Brain microvascular endothelial cell (primary cell): ENCODE data around the gene BST1.

Source experiments
- DNase-seq: peaks from one replicate; pipeline ENCODE4 v3.0.0-alpha.2; 2020
- H3K27ac ChIP-seq: fragments of 250-450 bp; sonication (Bioruptor Pico); 2 replicates; pipeline ENCODE4 v1.5.1; 2020; ENCODE audit warnings: mild to moderate bottlenecking, moderate library complexity
- H3K27me3 ChIP-seq: fragments of 250-450 bp; sonication (Bioruptor Pico); replicated peaks from 2 replicates; pipeline ENCODE4 v1.5.1; 2020; ENCODE audit warnings: mild to moderate bottlenecking
- H3K36me3 ChIP-seq: fragments of 250-450 bp; sonication (Bioruptor Pico); replicated peaks from 2 replicates; pipeline ENCODE4 v1.5.1; 2020; ENCODE audit warnings: mild to moderate bottlenecking
- H3K4me3 ChIP-seq: 2 replicates; pipeline ENCODE4 v1.5.1; 2011; ENCODE audit warnings: low read depth, mild to moderate bottlenecking, control low read depth, low read length, moderate library complexity
- in situ Hi-C: cut with HindIII; loops from 2 replicates; pipeline ENCODE4 v1.10.0; 2017; ENCODE audit warnings: low sequenced_read_pairs, low pct_ligation_motif_present
- TF ChIP-seq, protein P1 (sequence below): IDR thresholded peaks from 2 replicates; pipeline ENCODE4 v1.5.1; 2011; ENCODE audit warnings: low read depth, mild to moderate bottlenecking, moderate library complexity, low read length, control low read depth, inconsistent platforms; ENCODE audit errors: missing control alignments

The BST1 gene

DNA sequence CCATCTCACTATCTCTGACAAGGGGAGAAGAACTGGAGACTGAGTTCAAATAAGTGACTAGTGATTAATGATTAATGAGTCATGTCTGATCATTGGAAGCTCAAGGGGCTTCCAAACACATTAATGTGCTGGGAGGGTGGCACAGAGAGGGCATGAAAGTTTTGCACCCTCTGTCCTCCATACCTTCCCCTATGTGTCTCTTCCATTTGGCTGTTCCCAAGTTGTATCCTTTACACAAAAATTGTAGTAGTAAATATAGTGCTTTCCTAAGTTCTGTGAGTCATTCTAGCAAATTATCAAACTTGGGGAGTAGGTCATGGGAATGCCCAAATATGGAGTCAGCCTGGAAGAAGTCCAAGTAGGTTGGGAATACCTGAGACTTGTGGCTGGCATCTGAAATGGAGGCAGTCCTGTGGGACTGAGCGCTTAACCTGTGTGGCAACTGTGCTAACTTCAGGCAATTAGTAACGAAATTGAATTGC is 25.3 kb upstream of the BST1 start:
- TF ChIP-seq, protein P1, sequence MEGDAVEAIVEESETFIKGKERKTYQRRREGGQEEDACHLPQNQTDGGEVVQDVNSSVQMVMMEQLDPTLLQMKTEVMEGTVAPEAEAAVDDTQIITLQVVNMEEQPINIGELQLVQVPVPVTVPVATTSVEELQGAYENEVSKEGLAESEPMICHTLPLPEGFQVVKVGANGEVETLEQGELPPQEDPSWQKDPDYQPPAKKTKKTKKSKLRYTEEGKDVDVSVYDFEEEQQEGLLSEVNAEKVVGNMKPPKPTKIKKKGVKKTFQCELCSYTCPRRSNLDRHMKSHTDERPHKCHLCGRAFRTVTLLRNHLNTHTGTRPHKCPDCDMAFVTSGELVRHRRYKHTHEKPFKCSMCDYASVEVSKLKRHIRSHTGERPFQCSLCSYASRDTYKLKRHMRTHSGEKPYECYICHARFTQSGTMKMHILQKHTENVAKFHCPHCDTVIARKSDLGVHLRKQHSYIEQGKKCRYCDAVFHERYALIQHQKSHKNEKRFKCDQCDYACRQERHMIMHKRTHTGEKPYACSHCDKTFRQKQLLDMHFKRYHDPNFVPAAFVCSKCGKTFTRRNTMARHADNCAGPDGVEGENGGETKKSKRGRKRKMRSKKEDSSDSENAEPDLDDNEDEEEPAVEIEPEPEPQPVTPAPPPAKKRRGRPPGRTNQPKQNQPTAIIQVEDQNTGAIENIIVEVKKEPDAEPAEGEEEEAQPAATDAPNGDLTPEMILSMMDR: no peak

DNA sequence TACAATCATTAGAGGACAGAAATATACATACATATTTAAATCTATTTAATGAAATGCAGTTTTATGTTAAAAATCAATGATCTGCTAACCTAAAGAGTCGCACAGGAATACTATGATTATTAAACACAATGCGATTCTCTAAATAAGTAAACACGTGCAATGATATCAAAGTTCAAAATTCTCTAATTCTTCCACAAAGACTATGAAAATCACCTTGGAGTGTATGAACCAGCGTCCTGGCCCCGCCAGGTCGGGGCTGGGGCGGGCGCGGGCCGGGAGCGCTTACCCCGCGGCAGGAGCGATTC is 21.8 kb upstream of the BST1 start:
- Histone ChIP-seq H3K27ac (peak overlapping the region; percentile 62), H3K4me3 (peak overlapping the region; percentile 78), H3K36me3 (peaks cover 6% of the 10 kb centered on the region), H3K27me3 (no peaks in the 10 kb centered on the region)
- TF ChIP-seq, protein P1: no peak
- no peak for DNase-seq
- in situ Hi-C loops: no loop called here

More for the DNA sequence above, 25.3 kb upstream of the BST1 start:
- Histone ChIP-seq H3K27ac (peak overlapping the region; percentile 27), H3K27me3 (no peaks in the 10 kb centered on the region), H3K4me3 (no peak overlapping the region), H3K36me3 (no peaks in the 10 kb centered on the region)
- in situ Hi-C loops: no loop called here
- no peak for DNase-seq

DNA sequence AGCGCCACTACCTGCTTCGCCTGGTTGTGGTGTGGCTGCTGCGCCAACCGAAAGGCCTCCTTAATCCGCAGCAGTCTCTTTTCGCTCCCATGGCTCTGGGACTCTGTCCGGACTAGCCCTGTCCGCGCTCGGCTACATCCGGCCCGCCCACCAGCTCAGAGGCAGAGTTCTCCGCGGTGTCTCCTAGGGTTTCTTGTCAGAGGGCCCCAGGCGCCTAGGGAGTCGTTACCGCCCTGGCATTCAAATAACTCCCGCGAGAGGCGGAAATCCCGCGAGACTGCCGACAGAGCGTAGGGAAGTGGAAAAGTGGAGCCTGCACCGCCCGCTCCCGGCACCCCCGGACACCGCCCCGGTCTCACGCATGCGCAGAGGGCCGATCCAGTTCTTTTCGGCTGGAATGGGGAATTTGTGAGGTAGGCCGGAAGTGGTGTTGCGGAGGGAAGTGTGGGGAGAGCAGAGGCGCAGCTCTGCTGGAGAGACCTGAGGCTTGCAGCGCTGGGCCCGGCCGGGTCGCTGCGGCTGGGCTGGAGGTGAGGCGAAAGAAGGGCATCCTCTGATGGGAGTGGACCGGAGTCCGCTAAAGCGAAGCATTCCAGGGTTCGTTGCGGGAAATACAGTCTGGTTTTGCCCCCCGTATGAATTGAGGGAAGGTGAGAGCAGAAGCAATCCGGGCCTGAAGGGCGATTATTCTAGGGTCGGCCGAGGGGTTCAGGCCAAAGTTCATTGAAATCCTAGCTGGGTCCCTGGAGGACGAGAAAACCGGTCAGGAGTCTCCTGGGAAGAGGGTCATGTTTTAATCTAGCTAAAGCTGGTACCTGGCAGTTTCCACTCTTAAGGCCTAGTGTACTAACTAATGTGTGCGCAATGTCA is 21.3 kb upstream of the BST1 start, which contains the start of gene FAM200B:
TSS of gene FAM200B (plus strand) at position 456 of the 870 bp plus-strand sequence. CDS start 5,151 bp downstream, outside the sequence.
- H3K27ac ChIP-seq: peak within 1 kb of the TSS; percentile 96
- H3K4me3 ChIP-seq: peak within 1 kb of the TSS; percentile 78
- peaks cover 11% of the 10 kb centered on the region for H3K36me3 ChIP-seq
- TF ChIP-seq, protein P1: peak; percentile 26
- in situ Hi-C loops: no loop called here
- H3K27me3 ChIP-seq: no peaks in the 10 kb centered on the region
- peak; percentile 98 for DNase-seq

DNA sequence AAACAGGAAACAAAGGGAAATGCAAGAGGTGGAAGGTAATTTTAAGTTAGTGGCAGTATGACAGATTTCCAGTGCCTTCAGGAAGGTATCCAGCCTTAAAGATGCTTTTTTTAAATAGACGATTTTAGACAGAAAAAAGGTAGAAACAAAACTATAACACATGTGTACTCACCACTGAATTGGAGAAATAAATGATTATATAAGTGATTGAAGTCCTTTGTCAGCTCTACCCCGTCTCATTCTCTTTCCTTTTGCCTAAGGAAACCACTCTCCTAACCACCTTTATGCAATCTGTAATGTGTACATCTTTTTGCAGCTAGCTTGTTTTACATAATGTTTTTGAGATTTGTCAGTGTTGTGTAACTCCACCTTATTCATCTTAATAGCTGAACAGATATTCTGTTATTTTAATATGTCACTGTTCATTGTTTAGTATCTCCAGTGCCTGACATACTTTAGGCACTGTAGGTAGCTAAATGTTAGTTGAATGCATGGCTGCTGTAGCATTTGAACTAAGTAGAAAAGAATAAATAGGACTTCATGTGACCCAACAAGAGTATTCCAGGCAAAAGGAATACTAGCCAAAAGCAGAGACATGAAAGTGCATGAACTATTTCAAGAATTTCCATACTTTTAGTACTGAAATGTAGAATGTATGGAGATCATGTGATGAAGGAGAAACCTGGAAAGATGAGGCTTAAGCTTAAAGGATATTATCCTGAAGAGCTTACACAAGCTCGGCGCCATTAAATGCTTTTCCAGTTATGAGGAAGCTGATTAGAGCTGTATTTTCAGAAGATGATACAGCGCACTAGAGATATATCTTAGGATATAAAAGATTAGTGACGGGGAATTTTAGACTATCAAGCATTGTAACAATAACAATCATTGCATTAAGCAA is 20.4 kb upstream of the BST1 start:
- Histone ChIP-seq H3K36me3 (peaks cover 16% of the 10 kb centered on the region), H3K27ac (peak overlapping the region; percentile 96), H3K4me3 (peak overlapping the region; percentile 78), H3K27me3 (no peaks in the 10 kb centered on the region)
- TF ChIP-seq, protein P1: no peak
- in situ Hi-C loops: no loop called here
- no peak for DNase-seq

DNA sequence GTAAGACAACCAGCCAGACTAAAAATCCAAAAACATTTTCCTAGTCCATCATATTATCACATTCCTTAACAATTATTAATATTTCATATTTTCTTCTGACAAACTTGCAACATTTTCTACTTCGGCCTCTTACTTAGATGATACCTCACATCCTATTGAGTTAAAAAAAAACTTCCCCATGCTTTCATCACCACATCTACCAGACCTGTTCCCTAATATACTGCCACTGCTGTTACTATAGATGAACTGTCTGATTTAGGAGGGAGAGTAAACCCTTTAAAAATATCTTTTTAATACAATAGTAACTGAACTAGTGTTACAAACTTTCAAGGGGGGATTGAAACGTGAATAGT is 19.7 kb upstream of the BST1 start:
- Histone ChIP-seq H3K27ac (peak overlapping the region; percentile 96), H3K36me3 (peaks cover 20% of the 10 kb centered on the region), H3K27me3 (no peaks in the 10 kb centered on the region), H3K4me3 (peak overlapping the region; percentile 78)
- in situ Hi-C loops: no loop called here
- TF ChIP-seq, protein P1: no peak
- no peak for DNase-seq
